Hepatocyte (in vitro differentiated cells): ENCODE measurements around the gene SCTR. TPM values are rescaled to one million over a fixed set of nuclear protein-coding genes. Genes with fewer than 3 reads are reported as not detected.

Experiments
- DNase-seq: peaks from one replicate; pipeline ENCODE4 v3.0.0-alpha.2; 2016; ENCODE audit warnings: low spot score
- H2AFZ ChIP-seq: fragments of 200-600 bp; sonication (generic); 2 replicates; pipeline ENCODE4 v1.6.0; 2016; ENCODE audit warnings: antibody characterized with exemption, mild to moderate bottlenecking
- H3K27ac ChIP-seq: fragments of 200-600 bp; sonication (generic); 2 replicates; pipeline ENCODE4 v1.5.1; 2016; ENCODE audit warnings: mild to moderate bottlenecking
- H3K27me3 ChIP-seq: fragments of 200-600 bp; sonication (generic); 2 replicates; pipeline ENCODE4 v1.6.1; 2016
- H3K36me3 ChIP-seq: fragments of 200-600 bp; sonication (generic); replicated peaks from 2 replicates; pipeline ENCODE4 v1.5.1; 2016; ENCODE audit warnings: low read depth; ENCODE audit not compliant: insufficient read depth
- H3K4me1 ChIP-seq: fragments of 200-600 bp; sonication (generic); 2 replicates; pipeline ENCODE4 v1.5.1; 2016; ENCODE audit warnings: mild to moderate bottlenecking, moderate library complexity; ENCODE audit not compliant: insufficient read depth
- H3K4me2 ChIP-seq: fragments of 200-600 bp; sonication (generic); 2 replicates; pipeline ENCODE4 v1.6.0; 2016
- H3K4me3 ChIP-seq: fragments of 200-600 bp; sonication (generic); 2 replicates; pipeline ENCODE4 v1.5.1; 2016; ENCODE audit warnings: mild to moderate bottlenecking
- H3K79me2 ChIP-seq: fragments of 200-600 bp; sonication (generic); 2 replicates; pipeline ENCODE4 v1.6.0; 2017; ENCODE audit warnings: mild to moderate bottlenecking
- H3K9me2 ChIP-seq: fragments of 200-600 bp; sonication (generic); replicated peaks from 2 replicates; pipeline ENCODE4 v1.6.0; 2017; ENCODE audit warnings: mild to moderate bottlenecking; ENCODE audit not compliant: insufficient read depth
- H3K9me3 ChIP-seq: fragments of 200-600 bp; sonication (generic); 2 replicates; pipeline ENCODE4 v1.5.1; 2016; ENCODE audit warnings: low read depth, mild to moderate bottlenecking
- H4K20me1 ChIP-seq: fragments of 200-600 bp; sonication (generic); 2 replicates; pipeline ENCODE4 v1.6.0; 2016; ENCODE audit warnings: mild to moderate bottlenecking; ENCODE audit not compliant: insufficient read depth, poor library complexity, severe bottlenecking
- CTCF ChIP-seq: fragments of 200-600 bp; sonication (generic); IDR thresholded peaks from 2 replicates; pipeline ENCODE4 v1.5.1; 2016; ENCODE audit warnings: antibody characterized with exemption, mild to moderate bottlenecking; ENCODE audit not compliant: poor library complexity
- EZH2 ChIP-seq: fragments of 200-600 bp; sonication (generic); IDR thresholded peaks from 2 replicates; pipeline ENCODE4 v1.6.1; 2016; ENCODE audit warnings: antibody characterized with exemption, mild to moderate bottlenecking, borderline replicate concordance
- EZH2phosphoT487 ChIP-seq: fragments of 200-600 bp; sonication (generic); IDR thresholded peaks from one replicate; pipeline ENCODE4 v1.6.1; 2018; ENCODE audit warnings: antibody characterized with exemption, mild to moderate bottlenecking, low read depth, moderate library complexity; ENCODE audit not compliant: unreplicated experiment, severe bottlenecking
- whole genome bisulfite sequencing: methylation state at CpG from one replicate; pipeline ENCODE4 v1.1.6; 2016; ENCODE audit warnings: low lambda C conversion rate; ENCODE audit errors: missing lambda C conversion rate; 5-methylcytosine and 5-hydroxymethylcytosine counted together
- polyA plus RNA-seq: library from polyadenylated mRNA; unstranded; fragments of >200 nt; fragmentation: Nextera tagmentation; extraction: Ambion mirVana; gene quantifications from 2 replicates; pipeline ENCODE4 v1.2.1, GENCODE V29; 2016
- total RNA-seq: library from RNA; depleted of rRNA; stranded (reverse); fragments of >200 nt; gene quantifications from 2 replicates; pipeline ENCODE4 v1.2.3, GENCODE V29; 2014

SCTR gene
- total and polyA plus RNA-seq, 2 experiments from 2014 or later = 1.7 to 4.3 TPM

GRCh38 chr2:119427756-119428155 lies 96.5 kb downstream of the SCTR start:
- H2AFZ ChIP-seq = no peak overlapping the region
- peak overlapping the region; percentile 99 for H3K27ac ChIP-seq
- peaks cover 10% of the 10 kb centered on the region for H3K79me2 ChIP-seq
- H3K4me1 ChIP-seq = peaks cover 83% of the 10 kb centered on the region
- H3K9me3 ChIP-seq = no peaks in the 10 kb centered on the region
- no peaks in the 10 kb centered on the region for H4K20me1 ChIP-seq
- WGBS = 93% methylated on average over 3 of the region's 3 CpGs
- TF ChIP-seq EZH2 (no peak), EZH2phosphoT487 (no peak)
- no peak for DNase-seq
- H3K36me3 ChIP-seq = no peaks in the 10 kb centered on the region
- H3K9me2 ChIP-seq = no peaks in the 10 kb centered on the region
- no peak overlapping the region for H3K4me3 ChIP-seq
- no peaks in the 10 kb centered on the region for H3K27me3 ChIP-seq
- no peak overlapping the region for H3K4me2 ChIP-seq

GRCh38 chr2:119426801-119427395 lies 97.4 kb downstream of the SCTR start:
- H3K4me3 ChIP-seq = no peak overlapping the region
- H2AFZ ChIP-seq = no peak overlapping the region
- peak overlapping the region; percentile 99 for H3K27ac ChIP-seq
- H3K4me2 ChIP-seq = peak overlapping the region; percentile 61
- peaks cover 2% of the 10 kb centered on the region for H3K79me2 ChIP-seq
- H3K4me1 ChIP-seq = peaks cover 81% of the 10 kb centered on the region
- WGBS = 50% methylated on average over 12 of the region's 12 CpGs
- DNase-seq = peak; percentile 77
- no peaks in the 10 kb centered on the region for H3K36me3 ChIP-seq
- H3K9me2 ChIP-seq = no peaks in the 10 kb centered on the region
- H4K20me1 ChIP-seq = no peaks in the 10 kb centered on the region
- no peak for TF ChIP-seq EZH2phosphoT487
- TF ChIP-seq CTCF = no peak
- TF ChIP-seq EZH2 = no peak
- H3K27me3 ChIP-seq = no peaks in the 10 kb centered on the region
- H3K9me3 ChIP-seq = no peaks in the 10 kb centered on the region

GRCh38 chr2:119426396-119426675 lies 97.9 kb downstream of the SCTR start:
- TF ChIP-seq EZH2 (no peak), EZH2phosphoT487 (no peak), CTCF (no peak)
- Histone ChIP-seq H3K9me2 (no peaks in the 10 kb centered on the region), H3K27ac (peak overlapping the region; percentile 99), H3K36me3 (no peaks in the 10 kb centered on the region), H3K79me2 (no peaks in the 10 kb centered on the region), H3K4me3 (no peak overlapping the region), H3K9me3 (no peaks in the 10 kb centered on the region), H3K27me3 (no peaks in the 10 kb centered on the region), H2AFZ (no peak overlapping the region), H3K4me1 (peaks cover 84% of the 10 kb centered on the region), H4K20me1 (no peaks in the 10 kb centered on the region), H3K4me2 (peak overlapping the region; percentile 61)
- DNase-seq = no peak
- WGBS = 34% methylated on average over 5 of the region's 5 CpGs

- Histone ChIP-seq H3K36me3 (no peaks in the 10 kb centered on the region), H3K4me3 (no peak overlapping the region), H3K27ac (peak overlapping the region; percentile 99), H4K20me1 (no peaks in the 10 kb centered on the region), H3K9me2 (no peaks in the 10 kb centered on the region), H3K27me3 (no peaks in the 10 kb centered on the region), H3K9me3 (no peaks in the 10 kb centered on the region), H3K4me2 (peak overlapping the region; percentile 61), H3K4me1 (peaks cover 85% of the 10 kb centered on the region), H3K79me2 (no peaks in the 10 kb centered on the region), H2AFZ (no peak overlapping the region)
- peak; percentile 82 for DNase-seq
- WGBS = 59% methylated on average over 7 of the region's 7 CpGs
- TF ChIP-seq CTCF = no peak
- no peak for TF ChIP-seq EZH2
- TF ChIP-seq EZH2phosphoT487 = no peak
These were observed 98.5 kb downstream of the SCTR start for GRCh38 chr2:119425620-119426395.
